Neural cell (in vitro differentiated cells): Measurements from ENCODE around the gene ANKRD39. TPM values are rescaled to one million over a fixed set of nuclear protein-coding genes. Genes with fewer than 3 reads are reported as not detected.

Source experiments
- H2AFZ ChIP-seq: fragments of 200-600, 300-800 bp; sonication (generic), shearing (Covaris generic); 2 replicates; pipeline ENCODE4 v1.6.0; 2014; ENCODE audit warnings: low read depth, mild to moderate bottlenecking, antibody characterized with exemption, low read length, moderate library complexity
- H3F3A ChIP-seq: fragments of 200-600 bp; shearing (Covaris generic); 2 replicates; pipeline ENCODE4 v1.6.1; 2016; ENCODE audit warnings: mild to moderate bottlenecking, moderate library complexity, mixed read lengths, antibody characterized with exemption, low read length; ENCODE audit not compliant: insufficient read depth, poor library complexity, severe bottlenecking
- H3K27ac ChIP-seq: fragments of 200-600, 300-800 bp; sonication (generic), shearing (Covaris generic); 2 replicates; pipeline ENCODE4 v1.5.1; 2014; ENCODE audit warnings: mild to moderate bottlenecking, low read length, moderate library complexity
- H3K27me3 ChIP-seq: fragments of 300-800, 200-600 bp; sonication (generic), shearing (Covaris generic); 2 replicates; pipeline ENCODE4 v1.6.0; 2014; ENCODE audit warnings: mild to moderate bottlenecking, low read depth, low read length, moderate library complexity; ENCODE audit not compliant: insufficient read depth
- H3K36me3 ChIP-seq: fragments of 300-800, 200-600 bp; sonication (generic), shearing (Covaris generic); 2 replicates; pipeline ENCODE4 v1.5.1; 2014; ENCODE audit warnings: mild to moderate bottlenecking, antibody characterized with exemption, low read length, moderate library complexity; ENCODE audit not compliant: insufficient read depth
- H3K4me2 ChIP-seq: fragments of 300-800, 200-600 bp; sonication (generic), shearing (Covaris generic); 2 replicates; pipeline ENCODE4 v1.6.0; 2014; ENCODE audit warnings: mild to moderate bottlenecking, low read length
- H3K4me3 ChIP-seq: fragments of 300-800, 200-600 bp; sonication (generic), shearing (Covaris generic); 2 replicates; pipeline ENCODE4 v1.5.1; 2014; ENCODE audit warnings: mild to moderate bottlenecking, low read length, moderate library complexity
- H3K79me2 ChIP-seq: fragments of 200-600 bp; shearing (Covaris generic); replicated peaks from 2 replicates; pipeline ENCODE4 v1.6.0; 2014; ENCODE audit warnings: mild to moderate bottlenecking, low read length, moderate library complexity; ENCODE audit not compliant: insufficient read depth
- H3K9ac ChIP-seq: fragments of 300-800, 200-600 bp; sonication (generic), shearing (Covaris generic); 2 replicates; pipeline ENCODE4 v1.6.1; 2016; ENCODE audit warnings: mild to moderate bottlenecking, low read length, mixed read lengths
- H3K9me2 ChIP-seq: fragments of 200-600 bp; shearing (Covaris generic); 2 replicates; pipeline ENCODE4 v1.6.1; 2016; ENCODE audit warnings: mild to moderate bottlenecking, low read length, mixed read lengths; ENCODE audit not compliant: insufficient read depth
- H3K9me3 ChIP-seq: fragments of 200-600, 300-800 bp; sonication (generic), shearing (Covaris generic); 2 replicates; pipeline ENCODE4 v1.6.1; 2016; ENCODE audit warnings: mild to moderate bottlenecking, mixed run types, low read length, moderate library complexity, mixed read lengths
- H4K20me1 ChIP-seq: fragments of 200-600 bp; shearing (Covaris generic); 2 replicates; pipeline ENCODE4 v1.6.1; 2016; ENCODE audit warnings: mild to moderate bottlenecking, mixed run types; ENCODE audit not compliant: insufficient read depth
- EP300 ChIP-seq: fragments of 450-650 bp; conservative IDR thresholded peaks from 2 replicates; pipeline ENCODE4 v1.6.1; 2014; ENCODE audit warnings: antibody characterized with exemption, mild to moderate bottlenecking, moderate library complexity; ENCODE audit not compliant: poor library complexity, severe bottlenecking
- EZH2 ChIP-seq: fragments of 200-600, 300-800 bp; shearing (Covaris generic), sonication (generic); IDR thresholded peaks from 2 replicates; pipeline ENCODE4 v1.6.1; 2014; ENCODE audit warnings: antibody characterized with exemption, low read length, borderline replicate concordance, mild to moderate bottlenecking; ENCODE audit not compliant: insufficient read depth, poor library complexity, severe bottlenecking
- MXI1 ChIP-seq: fragments of 450-650 bp; conservative IDR thresholded peaks from 2 replicates; pipeline ENCODE4 v1.6.1; 2014; ENCODE audit warnings: antibody characterized with exemption, mild to moderate bottlenecking; ENCODE audit not compliant: poor library complexity, severe bottlenecking
- POLR2AphosphoS5 ChIP-seq: IDR thresholded peaks from 2 replicates; pipeline ENCODE4 v1.6.1; 2012
- RAD21 ChIP-seq: fragments of 450-650 bp; conservative IDR thresholded peaks from 2 replicates; pipeline ENCODE4 v1.6.1; 2014; ENCODE audit warnings: antibody characterized with exemption, mild to moderate bottlenecking, moderate library complexity
- SMC3 ChIP-seq: fragments of 450-650 bp; conservative IDR thresholded peaks from 2 replicates; pipeline ENCODE4 v1.6.1; 2014; ENCODE audit warnings: antibody characterized with exemption, mild to moderate bottlenecking, moderate library complexity; ENCODE audit not compliant: poor library complexity
- TAF1 ChIP-seq: IDR thresholded peaks from 2 replicates; pipeline ENCODE4 v1.6.1; 2012; ENCODE audit warnings: low read depth
- polyA plus RNA-seq: library from polyadenylated mRNA; depleted of rRNA; stranded (reverse); fragments of >200 nt; gene quantifications from 2 replicates; pipeline ENCODE4 v1.2.3, GENCODE V29; 2014
- TF ChIP-seq, protein P1 (sequence below): IDR thresholded peaks from 2 replicates; pipeline ENCODE4 v1.6.1; 2012; ENCODE audit warnings: borderline replicate concordance
- TF ChIP-seq, protein P2 (sequence below): fragments of 450-650 bp; IDR thresholded peaks from 2 replicates; pipeline ENCODE4 v1.5.1; 2014; ENCODE audit warnings: antibody characterized with exemption, mild to moderate bottlenecking, moderate library complexity; ENCODE audit not compliant: poor library complexity, severe bottlenecking

ANKRD39 gene
- polyA plus RNA-seq, 1 donor from 2014 or later = 30.7 TPM

DNA sequence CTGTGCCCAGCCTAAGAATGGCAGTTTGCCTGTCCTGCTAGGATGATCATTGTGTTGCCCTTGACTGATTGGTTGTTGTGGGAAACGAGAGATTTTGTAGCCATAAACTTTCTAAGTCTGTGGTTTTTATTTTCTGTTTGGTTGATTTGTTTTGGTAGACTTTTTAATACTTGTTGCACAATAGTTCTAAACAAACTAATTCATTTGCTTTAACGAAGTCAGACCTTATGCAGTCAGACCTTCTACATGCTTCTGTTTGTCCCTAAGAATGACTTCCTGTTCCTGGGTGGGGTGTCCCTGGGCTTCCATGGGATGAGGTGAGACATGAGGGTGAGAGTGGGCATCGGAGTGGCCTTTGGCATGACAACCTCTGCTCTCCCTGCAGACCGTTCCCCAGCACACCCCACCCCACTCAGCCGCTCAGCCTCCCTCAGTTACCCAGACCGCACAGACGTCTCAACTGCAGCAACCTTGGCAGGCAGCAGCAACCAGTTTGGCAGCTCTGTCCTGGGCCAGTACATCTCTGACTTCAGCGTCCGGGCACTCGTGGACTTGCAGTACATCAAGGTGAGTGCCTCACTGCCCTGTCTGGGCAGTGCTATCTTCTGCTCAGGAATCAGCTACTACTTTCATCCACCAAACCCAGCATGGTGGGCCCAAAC is 49.5 kb downstream of the ANKRD39 start:
- Histone ChIP-seq H2AFZ (no peak overlapping the region), H3K36me3 (no peaks in the 10 kb centered on the region), H3K9me3 (no peaks in the 10 kb centered on the region), H3K9me2 (no peaks in the 10 kb centered on the region), H3K4me3 (no peak overlapping the region), H3K4me2 (no peak overlapping the region), H3K27ac (no peak overlapping the region), H3K27me3 (no peaks in the 10 kb centered on the region), H3K9ac (no peak overlapping the region), H3F3A (no peaks in the 10 kb centered on the region), H4K20me1 (no peaks in the 10 kb centered on the region), H3K79me2 (no peaks in the 10 kb centered on the region)
- TF ChIP-seq, protein P1, sequence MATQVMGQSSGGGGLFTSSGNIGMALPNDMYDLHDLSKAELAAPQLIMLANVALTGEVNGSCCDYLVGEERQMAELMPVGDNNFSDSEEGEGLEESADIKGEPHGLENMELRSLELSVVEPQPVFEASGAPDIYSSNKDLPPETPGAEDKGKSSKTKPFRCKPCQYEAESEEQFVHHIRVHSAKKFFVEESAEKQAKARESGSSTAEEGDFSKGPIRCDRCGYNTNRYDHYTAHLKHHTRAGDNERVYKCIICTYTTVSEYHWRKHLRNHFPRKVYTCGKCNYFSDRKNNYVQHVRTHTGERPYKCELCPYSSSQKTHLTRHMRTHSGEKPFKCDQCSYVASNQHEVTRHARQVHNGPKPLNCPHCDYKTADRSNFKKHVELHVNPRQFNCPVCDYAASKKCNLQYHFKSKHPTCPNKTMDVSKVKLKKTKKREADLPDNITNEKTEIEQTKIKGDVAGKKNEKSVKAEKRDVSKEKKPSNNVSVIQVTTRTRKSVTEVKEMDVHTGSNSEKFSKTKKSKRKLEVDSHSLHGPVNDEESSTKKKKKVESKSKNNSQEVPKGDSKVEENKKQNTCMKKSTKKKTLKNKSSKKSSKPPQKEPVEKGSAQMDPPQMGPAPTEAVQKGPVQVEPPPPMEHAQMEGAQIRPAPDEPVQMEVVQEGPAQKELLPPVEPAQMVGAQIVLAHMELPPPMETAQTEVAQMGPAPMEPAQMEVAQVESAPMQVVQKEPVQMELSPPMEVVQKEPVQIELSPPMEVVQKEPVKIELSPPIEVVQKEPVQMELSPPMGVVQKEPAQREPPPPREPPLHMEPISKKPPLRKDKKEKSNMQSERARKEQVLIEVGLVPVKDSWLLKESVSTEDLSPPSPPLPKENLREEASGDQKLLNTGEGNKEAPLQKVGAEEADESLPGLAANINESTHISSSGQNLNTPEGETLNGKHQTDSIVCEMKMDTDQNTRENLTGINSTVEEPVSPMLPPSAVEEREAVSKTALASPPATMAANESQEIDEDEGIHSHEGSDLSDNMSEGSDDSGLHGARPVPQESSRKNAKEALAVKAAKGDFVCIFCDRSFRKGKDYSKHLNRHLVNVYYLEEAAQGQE = no peak
- no peak for TF ChIP-seq SMC3
- TF ChIP-seq RAD21 = no peak
- TF ChIP-seq POLR2AphosphoS5 = no peak
- TF ChIP-seq EZH2 = no peak
- TF ChIP-seq TAF1 = no peak
- no peak for TF ChIP-seq MXI1
- TF ChIP-seq, protein P2, sequence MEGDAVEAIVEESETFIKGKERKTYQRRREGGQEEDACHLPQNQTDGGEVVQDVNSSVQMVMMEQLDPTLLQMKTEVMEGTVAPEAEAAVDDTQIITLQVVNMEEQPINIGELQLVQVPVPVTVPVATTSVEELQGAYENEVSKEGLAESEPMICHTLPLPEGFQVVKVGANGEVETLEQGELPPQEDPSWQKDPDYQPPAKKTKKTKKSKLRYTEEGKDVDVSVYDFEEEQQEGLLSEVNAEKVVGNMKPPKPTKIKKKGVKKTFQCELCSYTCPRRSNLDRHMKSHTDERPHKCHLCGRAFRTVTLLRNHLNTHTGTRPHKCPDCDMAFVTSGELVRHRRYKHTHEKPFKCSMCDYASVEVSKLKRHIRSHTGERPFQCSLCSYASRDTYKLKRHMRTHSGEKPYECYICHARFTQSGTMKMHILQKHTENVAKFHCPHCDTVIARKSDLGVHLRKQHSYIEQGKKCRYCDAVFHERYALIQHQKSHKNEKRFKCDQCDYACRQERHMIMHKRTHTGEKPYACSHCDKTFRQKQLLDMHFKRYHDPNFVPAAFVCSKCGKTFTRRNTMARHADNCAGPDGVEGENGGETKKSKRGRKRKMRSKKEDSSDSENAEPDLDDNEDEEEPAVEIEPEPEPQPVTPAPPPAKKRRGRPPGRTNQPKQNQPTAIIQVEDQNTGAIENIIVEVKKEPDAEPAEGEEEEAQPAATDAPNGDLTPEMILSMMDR = no peak
- TF ChIP-seq EP300 = no peak

DNA sequence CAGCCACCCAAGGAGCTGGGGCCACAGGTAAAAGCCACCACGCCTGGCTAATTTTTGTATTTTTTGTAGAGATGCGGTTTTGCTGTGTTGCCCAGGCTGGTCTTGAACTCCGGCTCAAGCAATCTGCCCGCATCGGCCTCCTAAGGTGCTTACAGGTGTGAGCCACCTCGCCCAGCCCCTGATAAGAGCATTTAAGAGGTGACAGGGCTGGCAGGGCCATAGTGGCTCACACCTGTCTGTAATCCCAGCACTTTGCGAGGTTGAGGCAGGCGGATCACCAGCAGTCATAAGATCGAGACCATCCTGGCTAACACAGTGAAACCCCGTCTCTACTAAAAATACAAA is 50.7 kb downstream of the ANKRD39 start:
- Histone ChIP-seq H3K9ac (no peak overlapping the region), H3K4me3 (no peak overlapping the region), H3K27ac (no peak overlapping the region), H4K20me1 (no peaks in the 10 kb centered on the region), H3K9me2 (no peaks in the 10 kb centered on the region), H3K36me3 (no peaks in the 10 kb centered on the region), H3K27me3 (no peaks in the 10 kb centered on the region), H2AFZ (no peak overlapping the region), H3F3A (no peaks in the 10 kb centered on the region), H3K9me3 (no peaks in the 10 kb centered on the region), H3K79me2 (no peaks in the 10 kb centered on the region), H3K4me2 (no peak overlapping the region)
- TF ChIP-seq, protein P2 = no peak
- TF ChIP-seq TAF1 = no peak
- TF ChIP-seq MXI1 = no peak
- TF ChIP-seq SMC3 = no peak
- TF ChIP-seq, protein P1 = no peak
- TF ChIP-seq EP300 = no peak
- no peak for TF ChIP-seq EZH2
- no peak for TF ChIP-seq RAD21
- no peak for TF ChIP-seq POLR2AphosphoS5
